ENCODE measurements around the gene TBL1X. TPM values are rescaled to one million over a fixed set of nuclear protein-coding genes. Genes with fewer than 3 reads are reported as not detected.

Gene TBL1X
- total and polyA plus RNA-seq, 2 of the 4 experiments (the other 2 are of a cell fraction): 16.2 to 20.8 TPM

- Histone ChIP-seq H4K8ac (ENCODE audit: low read depth in 2 of 2, low read length in 2 of 2) (no peak overlapping the region), H2AK9ac (replicated peaks; ENCODE audit: low read depth, low read length, poor library complexity) (no peak overlapping the region), H3K27ac (ENCODE audit: insufficient read depth, low read length) (no peak overlapping the region), H2BK120ac (ENCODE audit: low read depth, low read length) (no peak overlapping the region), H3K4me3 (ENCODE audit: insufficient read depth, low read depth, low read length) (no peak overlapping the region), H4K91ac (ENCODE audit: insufficient read depth, low read depth, low read length) (no peak overlapping the region), H2AFZ (replicated peaks; ENCODE audit: low read length, poor library complexity) (no peak overlapping the region), H3K4me2 (ENCODE audit: low read depth, low read length) (no peak overlapping the region), H3K18ac (ENCODE audit: low read depth, low read length) (no peak overlapping the region), H3K9ac (ENCODE audit: low read depth, low read length) (no peak overlapping the region), H3K4ac (ENCODE audit: low read depth, low read length) (no peak overlapping the region), H3K9me1 (ENCODE audit: insufficient read depth, low read length) (no peaks in the 10 kb centered on the region), H2BK5ac (ENCODE audit: low read depth, low read length, poor library complexity, severe bottlenecking) (no peak overlapping the region), H3K27me3 (ENCODE audit: control insufficient read depth, insufficient read depth, low read length) (peaks cover 4% of the 10 kb centered on the region; the same call in 1 of the 2 replicates), H3K56ac (ENCODE audit: extremely low read depth, insufficient read depth, low read length) (no peak overlapping the region), H3K4me1 (ENCODE audit: control insufficient read depth, insufficient read depth, low read length) (no peaks in the 10 kb centered on the region), H3K14ac (replicated peaks; ENCODE audit: low read depth, low read length) (no peak overlapping the region), H4K20me1 (ENCODE audit: insufficient read depth, low read length) (no peaks in the 10 kb centered on the region), H2BK20ac (ENCODE audit: low read depth, low read length) (no peak overlapping the region), H2AK5ac (ENCODE audit: low read depth, low read length) (no peak overlapping the region), H3K23ac (ENCODE audit: low read depth, low read length) (no peak overlapping the region), H3K36me3 (ENCODE audit: control insufficient read depth, insufficient read depth, low read length) (no peaks in the 10 kb centered on the region), H3K79me1 (ENCODE audit: low read depth in 1 of 2, low read length in 2 of 2) (no peaks in the 10 kb centered on the region), H2BK15ac (ENCODE audit: low read depth, low read length) (no peak overlapping the region), H4K5ac (ENCODE audit: low read depth, low read length) (no peak overlapping the region), H3K9me3 (ENCODE audit: control insufficient read depth, insufficient read depth, low read length) (peaks cover 3% of the 10 kb centered on the region; the same call in 1 of the 2 replicates)
- BruUV-seq (replicated peaks): no TSS peak
- CTCF ChIA-PET: no interaction called here
- TF ChIP-seq MXI1 (IDR thresholded peaks at IDR 0.05; ENCODE audit: borderline replicate concordance, low read depth, low read length): no peak
- TF ChIP-seq SMC3 (IDR thresholded peaks at IDR 0.05; ENCODE audit: low read depth, low read length): no peak
- no peak for TF ChIP-seq MAZ (IDR thresholded peaks at IDR 0.05; ENCODE audit: borderline replicate concordance, low read depth, low read length)
- TF ChIP-seq ELK1 (IDR thresholded peaks at IDR 0.05; ENCODE audit: borderline replicate concordance, low read depth, low read length): no peak
- no peak for TF ChIP-seq NFE2L2 (IDR thresholded peaks at IDR 0.05; ENCODE audit: low read depth, low read length)
- no peak for TF ChIP-seq FOS (IDR thresholded peaks at IDR 0.05; ENCODE audit: low read depth, low read length)
- TF ChIP-seq CHD1 (IDR thresholded peaks at IDR 0.05; ENCODE audit: low read depth, low read length): no peak
- TF ChIP-seq POLR2A (IDR thresholded peaks at IDR 0.05; ENCODE audit: low read depth, low read length): no peak
- TF ChIP-seq RFX5 (IDR thresholded peaks at IDR 0.05; ENCODE audit: low read depth, low read length): no peak
- TF ChIP-seq RCOR1 (IDR thresholded peaks at IDR 0.05; ENCODE audit: insufficient replicate concordance, low read length): no peak
- no peak for TF ChIP-seq RAD21 (IDR thresholded peaks at IDR 0.05; ENCODE audit: low read length)
- no peak for TF ChIP-seq CEBPB (IDR thresholded peaks at IDR 0.05; ENCODE audit: low read depth, low read length)
- TF ChIP-seq BHLHE40 (IDR thresholded peaks at IDR 0.05; ENCODE audit: low read depth, low read length): no peak
- no peak for TF ChIP-seq MAFK (IDR thresholded peaks at IDR 0.05; ENCODE audit: low read depth, low read length)
- TF ChIP-seq, protein P1, sequence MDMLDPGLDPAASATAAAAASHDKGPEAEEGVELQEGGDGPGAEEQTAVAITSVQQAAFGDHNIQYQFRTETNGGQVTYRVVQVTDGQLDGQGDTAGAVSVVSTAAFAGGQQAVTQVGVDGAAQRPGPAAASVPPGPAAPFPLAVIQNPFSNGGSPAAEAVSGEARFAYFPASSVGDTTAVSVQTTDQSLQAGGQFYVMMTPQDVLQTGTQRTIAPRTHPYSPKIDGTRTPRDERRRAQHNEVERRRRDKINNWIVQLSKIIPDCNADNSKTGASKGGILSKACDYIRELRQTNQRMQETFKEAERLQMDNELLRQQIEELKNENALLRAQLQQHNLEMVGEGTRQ (IDR thresholded peaks at IDR 0.05; ENCODE audit: low read depth, low read length): no peak
- TF ChIP-seq, protein P2, sequence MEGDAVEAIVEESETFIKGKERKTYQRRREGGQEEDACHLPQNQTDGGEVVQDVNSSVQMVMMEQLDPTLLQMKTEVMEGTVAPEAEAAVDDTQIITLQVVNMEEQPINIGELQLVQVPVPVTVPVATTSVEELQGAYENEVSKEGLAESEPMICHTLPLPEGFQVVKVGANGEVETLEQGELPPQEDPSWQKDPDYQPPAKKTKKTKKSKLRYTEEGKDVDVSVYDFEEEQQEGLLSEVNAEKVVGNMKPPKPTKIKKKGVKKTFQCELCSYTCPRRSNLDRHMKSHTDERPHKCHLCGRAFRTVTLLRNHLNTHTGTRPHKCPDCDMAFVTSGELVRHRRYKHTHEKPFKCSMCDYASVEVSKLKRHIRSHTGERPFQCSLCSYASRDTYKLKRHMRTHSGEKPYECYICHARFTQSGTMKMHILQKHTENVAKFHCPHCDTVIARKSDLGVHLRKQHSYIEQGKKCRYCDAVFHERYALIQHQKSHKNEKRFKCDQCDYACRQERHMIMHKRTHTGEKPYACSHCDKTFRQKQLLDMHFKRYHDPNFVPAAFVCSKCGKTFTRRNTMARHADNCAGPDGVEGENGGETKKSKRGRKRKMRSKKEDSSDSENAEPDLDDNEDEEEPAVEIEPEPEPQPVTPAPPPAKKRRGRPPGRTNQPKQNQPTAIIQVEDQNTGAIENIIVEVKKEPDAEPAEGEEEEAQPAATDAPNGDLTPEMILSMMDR (conservative IDR thresholded peaks at IDR 0.05; ENCODE audit: low read depth, low read length): no peak
- POLR2A ChIA-PET (ENCODE audit: unreplicated experiment): no interaction called here
- no peak for DNase-seq
- no peak for ATAC-seq (ENCODE audit: low read depth)
- intact Hi-C loops (cut with micrococcal nuclease) (no loop called here), dilution Hi-C loops (cut with HindIII; ENCODE audit: low sequenced_read_pairs, unreplicated experiment) (no loop called here), in situ Hi-C loops (cut with MboI; ENCODE audit: low sequenced_read_pairs) (no loop called here)
- WGBS, 2 experiments (ENCODE audit: extremely low coverage in 2 of 2, insufficient read length in 1 of 2): 74% methylated on average over 3 of the region's 7 CpGs; no CpG with 5 or more reads in 1 of the 2 experiments
Observed at GRCh38 chrX:9757366-9757765, 292.5 kb downstream of the TBL1X start.

Data from IMR-90 (cell line).